NCI-H1105 treated with DMSO at 0.1 percent for 48 hours (cell line): ENCODE measurements around the gene MBP.

Experiments used
- DNase-seq: peaks from one replicate; lab custom pipeline; 2025; lab: John Stamatoyannopoulos, UW

The MBP gene

GRCh38 chr18:77133835-77134496 is 1.4 kb upstream of the MBP start:
- no peak for DNase-seq

DNA sequence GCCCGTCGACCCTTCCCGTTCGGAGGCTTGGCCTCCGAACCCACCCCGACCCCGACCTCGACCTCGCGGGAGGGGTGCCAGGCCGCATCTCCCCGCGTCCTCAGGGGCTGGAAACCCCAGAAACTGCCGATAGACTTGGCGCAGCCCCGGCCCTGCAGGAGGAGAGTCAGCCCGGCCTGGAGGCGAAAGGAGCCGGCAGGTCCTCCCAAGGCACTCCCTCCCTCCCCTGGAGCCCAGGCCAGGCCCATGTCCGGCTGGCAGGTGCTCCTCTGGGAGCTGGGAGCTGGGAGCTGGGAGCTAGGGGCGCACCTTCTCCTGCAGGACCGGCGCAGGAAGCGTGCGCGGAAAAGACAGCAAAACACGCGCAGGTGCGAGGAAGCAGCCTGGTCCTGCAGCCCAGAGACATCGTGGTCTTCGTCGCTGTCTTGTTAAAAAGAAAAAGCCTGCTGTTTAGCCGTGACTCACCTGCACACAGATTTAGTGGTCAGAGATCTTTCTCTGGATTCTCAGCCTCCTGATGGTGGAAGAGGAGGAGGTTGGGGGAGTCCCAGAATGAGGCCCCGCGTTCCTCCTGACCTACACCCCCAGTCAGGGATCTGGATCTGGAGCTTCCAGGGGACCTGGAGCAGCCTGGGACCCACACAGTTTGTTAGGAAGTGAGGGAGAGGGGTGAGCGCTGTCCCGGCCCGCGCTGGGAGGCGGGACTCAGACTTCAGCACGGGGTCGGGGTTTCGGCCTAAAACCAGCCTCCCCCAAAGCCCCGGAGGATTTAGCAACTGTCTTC is 660 bp upstream of the MBP start:
- DNase-seq, result no peak

DNA sequence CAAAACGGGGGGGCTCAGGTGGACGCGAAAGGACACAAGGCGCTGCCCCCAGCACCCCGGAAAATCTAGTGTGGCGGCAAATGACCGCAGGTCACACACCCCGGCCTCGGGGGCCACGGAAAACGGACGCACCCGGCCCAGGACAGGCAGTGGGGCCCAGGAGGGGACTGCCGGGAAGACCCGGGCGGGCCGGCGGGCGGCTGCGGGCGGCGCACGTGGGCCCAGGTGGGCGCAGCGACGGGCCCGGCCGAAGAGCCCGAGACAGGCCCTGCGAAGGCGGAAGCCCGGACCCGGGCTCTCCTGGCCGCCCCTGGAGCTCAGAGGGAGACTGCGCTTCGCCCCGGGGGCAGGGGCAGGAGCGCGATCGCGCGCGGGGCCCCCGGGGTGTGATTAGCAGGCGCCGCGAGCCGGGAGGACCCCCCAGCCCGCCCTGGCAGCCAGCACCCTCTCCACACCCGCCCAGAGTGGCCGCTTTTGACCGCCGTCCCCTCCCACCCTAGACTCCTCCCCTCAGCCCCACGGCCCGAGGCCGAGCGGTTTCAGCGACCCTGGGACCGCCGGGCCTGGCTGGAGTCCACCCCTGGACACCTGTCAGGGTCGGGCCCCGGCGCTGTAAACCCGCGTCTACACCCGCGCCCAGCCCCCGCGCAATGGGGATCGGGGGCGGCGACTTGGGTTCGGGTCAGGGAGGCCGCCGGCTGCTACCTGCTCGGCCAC is 773 bp downstream of the MBP start:
- peak; percentile 14 for DNase-seq

- DNase-seq, result no peak
These were observed 1.4 kb downstream of the MBP start for GRCh38 chr18:77131100-77131651.

GRCh38 chr18:77130229-77131099 is 2.1 kb downstream of the MBP start:
- no peak for DNase-seq

DNA sequence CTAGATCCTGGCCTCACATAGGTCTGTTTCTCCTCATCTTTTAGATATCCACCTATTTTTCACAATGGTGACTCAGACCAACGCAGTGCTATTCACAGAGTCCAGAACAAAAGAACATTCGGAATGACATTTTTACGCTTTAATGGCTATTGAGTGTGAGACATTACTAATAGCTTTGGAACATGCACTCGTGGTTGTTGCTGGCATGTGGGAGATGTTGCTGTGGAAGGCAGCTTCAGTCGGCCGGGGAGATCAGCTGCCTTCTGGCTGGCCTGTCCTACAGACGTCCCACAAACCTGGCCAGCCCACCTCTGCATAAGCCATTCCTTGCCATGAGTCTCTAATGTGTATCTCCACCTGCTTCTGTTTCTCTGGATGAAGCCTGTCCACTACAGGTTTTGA is 3.4 kb downstream of the MBP start:
- no peak for DNase-seq

DNA sequence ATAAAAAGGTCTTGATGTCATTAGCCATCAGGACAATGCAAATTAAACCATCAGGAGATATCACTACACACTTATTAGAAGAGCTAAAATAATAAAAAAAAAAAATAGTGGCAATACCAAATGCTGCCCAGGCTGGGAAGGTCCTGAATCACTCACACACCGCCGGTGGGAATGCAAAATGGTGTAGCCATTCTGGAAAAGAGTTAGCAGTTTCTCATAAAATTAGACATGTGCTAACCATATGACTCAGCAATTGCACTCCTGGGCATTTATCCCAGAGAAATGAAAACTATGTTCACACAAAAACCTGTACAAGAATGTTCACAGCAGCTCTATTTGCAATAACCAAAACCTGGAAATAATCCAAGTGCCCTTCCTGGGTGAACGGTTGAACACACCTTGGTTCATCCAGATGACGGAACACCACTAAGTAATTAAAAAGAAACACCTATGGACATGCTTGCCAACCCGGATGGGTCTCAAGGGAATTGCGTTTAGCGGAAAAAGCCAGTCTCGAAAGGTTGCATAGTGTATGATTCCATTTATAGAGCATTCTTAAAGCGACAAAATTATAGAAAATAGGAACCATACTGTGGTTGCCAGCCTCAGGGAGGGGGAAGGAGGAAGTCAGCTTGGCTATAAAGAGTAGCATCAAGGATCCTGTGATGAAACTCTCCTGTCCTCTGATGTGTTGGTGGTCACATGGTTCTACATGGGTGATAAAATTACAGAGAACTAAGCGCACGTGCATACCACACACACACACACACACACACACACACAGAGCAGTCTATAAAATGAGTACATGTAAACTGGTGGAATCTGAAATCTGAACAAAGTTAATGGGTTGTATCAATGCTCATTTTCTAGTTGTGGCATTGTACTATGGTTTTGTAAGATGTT is 4.6 kb downstream of the MBP start:
- DNase-seq, result peak; percentile 6

GRCh38 chr18:77124452-77124922 is 8.1 kb downstream of the MBP start:
- no peak for DNase-seq

DNA sequence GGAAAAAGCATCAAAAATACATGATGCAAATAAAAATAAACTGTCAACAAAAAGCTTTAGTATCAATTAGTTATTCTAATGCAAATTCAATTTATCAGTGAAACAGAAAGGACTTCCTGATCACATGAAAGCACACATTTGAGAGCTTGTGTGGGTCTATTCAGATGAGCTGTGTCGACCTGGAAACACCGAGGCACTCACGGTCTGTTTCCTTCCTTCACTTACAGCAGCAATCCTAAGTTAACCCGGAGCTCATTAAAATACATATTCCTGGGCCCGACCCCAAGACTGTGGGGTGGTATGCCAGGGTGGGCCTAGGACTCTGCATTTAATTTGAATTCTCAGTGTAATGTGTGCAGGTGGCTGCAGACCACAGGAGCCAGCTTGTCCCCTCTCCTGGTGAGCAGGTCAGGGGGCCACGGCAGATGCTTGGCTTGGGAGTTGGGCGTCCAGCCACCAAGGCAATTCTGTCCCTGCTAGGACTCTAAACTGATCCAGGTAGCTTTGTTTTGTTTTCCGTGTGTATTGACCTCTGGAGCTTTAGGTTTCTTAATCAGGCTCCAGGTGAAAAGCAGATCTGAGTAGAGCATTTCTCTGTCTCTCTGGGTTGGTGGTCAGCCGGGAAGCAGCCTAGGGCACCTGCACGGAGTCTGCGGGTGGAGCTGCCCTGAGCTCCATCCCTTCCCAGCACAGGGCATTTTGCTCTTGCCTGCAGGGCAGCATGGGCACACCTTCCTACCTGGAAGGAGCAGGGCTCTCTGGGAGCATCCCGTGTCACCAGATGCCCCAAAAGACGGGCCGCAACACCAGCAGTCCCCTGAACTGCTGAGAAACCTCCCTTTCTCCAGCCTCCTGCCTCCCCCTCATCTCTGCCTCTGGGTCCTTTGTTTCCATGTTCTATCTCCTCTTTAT is 9.0 kb downstream of the MBP start:
- DNase-seq, result no peak

- DNase-seq, result no peak
These were observed 11.1 kb downstream of the MBP start for GRCh38 chr18:77121523-77121922.

DNA sequence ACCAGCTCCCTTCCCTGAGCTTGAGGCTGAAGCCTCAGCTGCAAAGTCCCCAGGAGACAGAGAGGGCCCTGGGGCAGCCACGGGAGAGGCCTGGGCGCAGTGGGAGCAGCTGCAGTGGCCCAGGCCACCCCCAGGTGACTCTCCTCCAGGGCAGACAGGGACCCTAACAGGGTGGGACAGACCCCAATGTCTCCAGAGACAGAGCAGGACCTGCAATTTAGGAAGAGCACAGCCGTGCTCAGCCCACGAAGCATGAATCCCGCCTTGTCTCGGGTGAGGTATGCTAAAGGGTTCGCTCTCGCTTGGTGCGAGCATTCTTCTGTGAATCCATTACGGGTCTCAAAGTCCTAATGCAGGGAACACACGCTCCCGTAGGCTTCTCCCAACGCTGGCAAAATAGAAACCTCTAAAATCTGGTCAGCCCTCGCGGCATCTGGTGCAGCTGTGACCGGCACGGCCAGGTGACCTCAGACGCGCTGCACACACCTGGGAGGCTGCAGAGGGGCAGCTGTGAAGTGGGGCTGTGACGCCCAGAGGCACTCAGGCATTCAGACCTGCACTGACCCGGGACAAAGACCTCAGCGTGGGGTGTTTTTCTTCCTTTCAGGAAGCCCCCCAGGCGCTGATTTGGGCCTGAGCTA is 12.6 kb downstream of the MBP start:
- DNase-seq, result no peak

- DNase-seq, result no peak
These were observed 13.3 kb downstream of the MBP start for GRCh38 chr18:77119101-77119850.

GRCh38 chr18:77118256-77119090 is 14.1 kb downstream of the MBP start:
- DNase-seq, result no peak

GRCh38 chr18:77116201-77117080 is 16.1 kb downstream of the MBP start:
- DNase-seq, result no peak

- no peak for DNase-seq
These were observed 17.2 kb downstream of the MBP start for GRCh38 chr18:77115192-77115953.
